ENCODE measurements around the gene PITX1.

GRCh38 chr5:135040333-135041144 is 6.5 kb upstream of the PITX1 start:
- TF ChIP-seq CTCF (IDR thresholded peaks at IDR 0.05) (no peak), EZH2 (IDR thresholded peaks at IDR 0.05; ENCODE audit: borderline replicate concordance, insufficient read depth, low read depth, low read length, poor library complexity, severe bottlenecking) (no peak)
